Activated B cell treated with CpG ODN at 0.5 μM for 24 hours (primary cell): ENCODE data around the gene GIT2. TPM values are rescaled to one million over a fixed set of nuclear protein-coding genes. Genes with fewer than 3 reads are reported as not detected.

ENCODE experiments used
- ATAC-seq: fragments of 200-7000 bp; cut with Tn5 transposase; one replicate; pipeline ENCODE4 v1.10.0; 2021; ENCODE audit warnings: low read depth, mild to moderate bottlenecking, moderate library complexity
- CTCF ChIA-PET: fragments of 350-600 bp; sonication (Branson Sonifier 250); formaldehyde crosslinking; loops from one replicate; lab custom pipeline; 2021; ENCODE audit warnings: antibody characterized with exemption; lab: Charles Lee
- POLR2A ChIA-PET: fragments of 350-600 bp; sonication (Branson Sonifier 250); formaldehyde crosslinking; loops from one replicate; lab custom pipeline; 2021; ENCODE audit warnings: antibody characterized with exemption; lab: Charles Lee
- DNase-seq: peaks from one replicate; pipeline ENCODE4 v3.0.0; 2022
- H3K27ac Mint-ChIP-seq: one replicate; pipeline ENCODE4 v1.8.0; 2020; ENCODE audit warnings: mixed read lengths
- H3K27me3 Mint-ChIP-seq: one replicate; pipeline ENCODE4 v1.8.0; 2021; ENCODE audit warnings: mixed read lengths
- H3K36me3 Mint-ChIP-seq: one replicate; pipeline ENCODE4 v1.8.0; 2021; ENCODE audit warnings: low read depth, mixed read lengths
- H3K4me1 Mint-ChIP-seq: one replicate; pipeline ENCODE4 v1.8.0; 2021; ENCODE audit warnings: mixed read lengths
- H3K4me3 Mint-ChIP-seq: one replicate; pipeline ENCODE4 v1.8.0; 2020; ENCODE audit warnings: mild to moderate bottlenecking, mixed read lengths
- H3K9me3 Mint-ChIP-seq: one replicate; pipeline ENCODE4 v1.8.0; 2020; ENCODE audit warnings: mixed read lengths
- intact Hi-C: fragments of 100-400 bp; cut with micrococcal nuclease; formaldehyde crosslinking; loops from one replicate; pipeline ENCODE4 v1.15.1; 2024
- total RNA-seq: library from RNA; stranded (reverse); gene quantifications from 2 replicates; pipeline ENCODE4 v1.2.3, GENCODE V29; 2022
- TF ChIP-seq, protein P1 (sequence below): fragments of 200-600 bp; IDR thresholded peaks from one replicate; pipeline ENCODE4 v1.8.0; 2022; ENCODE audit warnings: antibody characterized with exemption, mild to moderate bottlenecking

GIT2 gene
- total RNA-seq, 1 donor from 2014 or later, result 107 TPM

DNA sequence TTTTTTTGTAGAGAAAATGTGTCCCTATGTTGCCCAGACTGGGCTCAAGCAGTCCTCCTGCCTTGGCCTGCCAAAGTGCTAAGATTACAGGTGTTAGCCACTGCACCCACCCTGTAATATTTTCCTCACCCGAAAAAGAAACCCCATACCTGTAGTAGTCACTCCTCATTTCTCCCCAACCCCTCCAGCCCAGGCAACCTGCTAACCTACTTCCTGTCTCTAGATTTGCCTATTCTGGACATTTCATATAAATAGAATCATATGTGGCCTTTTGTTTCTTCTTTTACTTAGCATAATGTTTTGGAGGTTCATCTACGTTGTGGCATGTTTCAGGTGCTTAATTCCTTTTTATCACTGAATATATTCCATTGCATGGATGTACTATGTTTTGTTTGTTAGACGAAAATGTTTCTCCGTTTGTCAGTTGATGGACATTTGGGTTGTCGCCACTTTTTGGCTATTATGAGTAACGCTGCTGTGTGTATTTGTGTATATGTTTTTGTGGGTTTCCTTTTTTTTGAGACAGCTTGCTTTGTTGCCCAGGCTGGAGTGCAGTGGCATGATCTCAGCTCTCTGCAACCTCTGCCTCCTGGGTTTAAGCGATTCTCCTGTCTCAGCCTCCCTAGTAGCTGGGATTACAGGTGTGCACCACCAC lies 9.3 kb upstream of the GIT2 start:
- POLR2A ChIA-PET, result interaction anchor here (3.0 kb wide), 1 partner anchor 11 kb away, joined by 11 read pairs; no protein-coding TSS in a partner anchor
- H3K36me3 Mint-ChIP-seq, result peaks cover 32% of the 10 kb centered on the region
- ATAC-seq (peak; percentile 55), DNase-seq (no peak)
- intact Hi-C loops, result no loop called here
- H3K9me3 Mint-ChIP-seq, result no peaks in the 10 kb centered on the region
- H3K27me3 Mint-ChIP-seq, result no peaks in the 10 kb centered on the region
- peak overlapping the region; percentile 54 for H3K4me3 Mint-ChIP-seq
- CTCF ChIA-PET, result no interaction called here
- H3K4me1 Mint-ChIP-seq, result peaks cover 94% of the 10 kb centered on the region
- peak overlapping the region; percentile 90 for H3K27ac Mint-ChIP-seq
- TF ChIP-seq, protein P1, sequence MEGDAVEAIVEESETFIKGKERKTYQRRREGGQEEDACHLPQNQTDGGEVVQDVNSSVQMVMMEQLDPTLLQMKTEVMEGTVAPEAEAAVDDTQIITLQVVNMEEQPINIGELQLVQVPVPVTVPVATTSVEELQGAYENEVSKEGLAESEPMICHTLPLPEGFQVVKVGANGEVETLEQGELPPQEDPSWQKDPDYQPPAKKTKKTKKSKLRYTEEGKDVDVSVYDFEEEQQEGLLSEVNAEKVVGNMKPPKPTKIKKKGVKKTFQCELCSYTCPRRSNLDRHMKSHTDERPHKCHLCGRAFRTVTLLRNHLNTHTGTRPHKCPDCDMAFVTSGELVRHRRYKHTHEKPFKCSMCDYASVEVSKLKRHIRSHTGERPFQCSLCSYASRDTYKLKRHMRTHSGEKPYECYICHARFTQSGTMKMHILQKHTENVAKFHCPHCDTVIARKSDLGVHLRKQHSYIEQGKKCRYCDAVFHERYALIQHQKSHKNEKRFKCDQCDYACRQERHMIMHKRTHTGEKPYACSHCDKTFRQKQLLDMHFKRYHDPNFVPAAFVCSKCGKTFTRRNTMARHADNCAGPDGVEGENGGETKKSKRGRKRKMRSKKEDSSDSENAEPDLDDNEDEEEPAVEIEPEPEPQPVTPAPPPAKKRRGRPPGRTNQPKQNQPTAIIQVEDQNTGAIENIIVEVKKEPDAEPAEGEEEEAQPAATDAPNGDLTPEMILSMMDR, result no peak

DNA sequence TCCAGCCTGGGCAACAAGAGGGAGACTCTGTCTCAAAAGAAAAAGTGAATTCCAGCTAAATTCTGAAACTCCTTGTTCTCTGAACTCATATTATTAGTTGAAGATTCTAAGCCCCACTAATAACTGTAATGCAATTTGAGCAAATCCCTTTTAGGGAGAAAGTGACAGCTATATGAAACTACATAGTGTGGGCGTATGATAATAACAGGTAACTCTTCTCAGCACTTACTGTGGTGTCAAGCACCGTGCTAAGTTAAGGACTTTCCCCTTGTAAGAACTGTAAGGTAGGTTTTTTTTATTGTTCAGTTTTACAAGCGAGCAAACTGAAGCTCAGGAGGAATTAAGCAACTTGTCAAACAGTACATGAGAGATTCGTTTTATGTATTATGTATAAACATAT lies 8.4 kb upstream of the GIT2 start:
- Mint-ChIP-seq H3K36me3 (peaks cover 32% of the 10 kb centered on the region), H3K9me3 (no peaks in the 10 kb centered on the region), H3K4me3 (peak overlapping the region; percentile 15), H3K27me3 (no peaks in the 10 kb centered on the region), H3K4me1 (peaks cover 93% of the 10 kb centered on the region), H3K27ac (peak overlapping the region; percentile 79)
- intact Hi-C loops, result loop anchor here (5.0 kb wide), 1 partner anchor 1442 kb away; the partner anchor contains the start of genes ISCU and SART3
- ATAC-seq (peak; percentile 55), DNase-seq (no peak)
- CTCF ChIA-PET, result no interaction called here
- TF ChIP-seq, protein P1, result no peak
- POLR2A ChIA-PET, result interaction anchor here (3.0 to 13.7 kb wide), 2 partner anchors 8 to 10 kb away, joined by 11 to 251 read pairs; no protein-coding TSS in a partner anchor

DNA sequence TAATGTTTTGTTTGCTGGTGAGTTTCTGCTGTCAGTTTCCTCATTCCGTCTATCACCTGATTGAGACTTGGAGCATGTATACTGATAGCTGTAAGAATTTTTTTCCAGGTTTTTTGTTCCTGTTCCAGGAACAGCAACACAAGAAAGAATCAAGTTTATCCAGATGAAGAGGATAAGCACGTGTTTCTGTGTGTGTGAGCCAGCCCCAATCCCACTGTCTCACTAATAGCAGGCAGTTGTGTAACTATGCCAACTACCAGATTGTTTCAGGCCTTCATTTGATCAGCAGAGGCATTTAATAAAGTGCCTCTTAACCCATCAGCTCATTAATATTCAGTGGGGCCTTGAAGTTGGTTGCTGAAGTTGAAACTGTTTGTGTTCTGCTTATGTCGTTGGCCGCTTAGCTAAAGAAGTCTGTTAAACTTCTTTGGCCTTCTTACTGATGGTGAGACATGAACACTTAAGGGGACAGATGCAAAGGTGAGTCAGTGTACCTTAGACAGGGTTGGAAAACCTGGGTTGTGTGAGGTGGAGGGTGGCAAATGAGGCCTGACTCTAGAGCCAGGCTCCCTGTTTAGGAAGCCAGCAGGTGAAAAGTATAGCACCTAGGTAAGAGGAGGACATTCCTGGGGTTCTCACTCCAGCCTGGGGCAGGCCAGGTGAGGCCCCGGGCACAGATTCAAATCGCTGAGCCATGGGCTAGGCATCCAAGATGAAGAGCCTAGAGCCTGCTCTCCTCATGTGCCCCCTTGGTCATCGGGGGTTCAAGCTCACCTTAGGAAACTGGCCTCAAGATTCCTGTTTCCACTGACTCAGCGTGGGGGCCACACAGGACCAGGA lies 6.7 kb upstream of the GIT2 start:
- ChIA-PET POLR2A (interaction anchor here (0.6 to 13.7 kb wide), 3 partner anchors 8 to 26 kb away, joined by 6 to 251 read pairs (median 11); no protein-coding TSS in a partner anchor), CTCF (no interaction called here)
- H3K9me3 Mint-ChIP-seq, result no peaks in the 10 kb centered on the region
- TF ChIP-seq, protein P1, result no peak
- H3K27ac Mint-ChIP-seq, result peak overlapping the region; percentile 79
- peak overlapping the region; percentile 29 for H3K4me3 Mint-ChIP-seq
- intact Hi-C loops, result loop anchor here (5.0 kb wide), 1 partner anchor 1441 kb away; the partner anchor contains the start of genes ISCU and SART3
- H3K27me3 Mint-ChIP-seq, result no peaks in the 10 kb centered on the region
- H3K4me1 Mint-ChIP-seq, result peaks cover 89% of the 10 kb centered on the region
- ATAC-seq, result no peak
- no peak for DNase-seq
- peaks cover 28% of the 10 kb centered on the region for H3K36me3 Mint-ChIP-seq

DNA sequence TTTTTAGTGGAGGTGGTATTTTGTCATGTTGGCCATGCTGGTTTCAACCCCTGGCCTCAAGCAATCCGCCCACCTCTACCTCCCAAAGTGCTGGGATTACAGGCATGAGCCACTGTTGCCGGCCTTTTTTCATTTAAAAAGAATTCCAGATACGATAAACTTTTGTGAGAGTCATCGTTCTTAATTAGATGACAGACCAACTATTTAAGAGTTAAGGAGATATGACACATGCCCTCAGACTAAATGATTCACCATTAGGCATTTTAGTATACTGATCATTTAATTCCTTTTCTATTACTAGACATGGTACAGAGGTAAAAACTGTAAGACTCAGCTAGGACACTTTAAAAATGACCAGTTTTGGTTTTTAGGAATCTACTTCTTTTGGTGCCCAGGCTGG lies 5.4 kb upstream of the GIT2 start:
- H3K27ac Mint-ChIP-seq, result peak overlapping the region; percentile 95
- ChIA-PET CTCF (no interaction called here), POLR2A (interaction anchor here (0.6 to 13.7 kb wide), 2 partner anchors 11 to 108 kb away, joined by 3 to 251 read pairs; no protein-coding TSS in a partner anchor)
- ATAC-seq (no peak), DNase-seq (no peak)
- peaks cover 90% of the 10 kb centered on the region for H3K4me1 Mint-ChIP-seq
- H3K27me3 Mint-ChIP-seq, result no peaks in the 10 kb centered on the region
- peaks cover 26% of the 10 kb centered on the region for H3K36me3 Mint-ChIP-seq
- TF ChIP-seq, protein P1, result no peak
- no peaks in the 10 kb centered on the region for H3K9me3 Mint-ChIP-seq
- intact Hi-C loops, result loop anchor here (5.0 kb wide), 1 partner anchor 1439 kb away; the partner anchor contains the start of genes ISCU and SART3
- peak overlapping the region; percentile 99 for H3K4me3 Mint-ChIP-seq
